ENCODE data around the gene REP15. TPM values are rescaled to one million over a fixed set of nuclear protein-coding genes. Genes with fewer than 3 reads are reported as not detected.

Gene REP15, protein sequence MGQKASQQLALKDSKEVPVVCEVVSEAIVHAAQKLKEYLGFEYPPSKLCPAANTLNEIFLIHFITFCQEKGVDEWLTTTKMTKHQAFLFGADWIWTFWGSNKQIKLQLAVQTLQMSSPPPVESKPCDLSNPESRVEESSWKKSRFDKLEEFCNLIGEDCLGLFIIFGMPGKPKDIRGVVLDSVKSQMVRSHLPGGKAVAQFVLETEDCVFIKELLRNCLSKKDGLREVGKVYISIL
- 0.08 and 0.62 TPM in 2 replicates for total RNA-seq

DNA sequence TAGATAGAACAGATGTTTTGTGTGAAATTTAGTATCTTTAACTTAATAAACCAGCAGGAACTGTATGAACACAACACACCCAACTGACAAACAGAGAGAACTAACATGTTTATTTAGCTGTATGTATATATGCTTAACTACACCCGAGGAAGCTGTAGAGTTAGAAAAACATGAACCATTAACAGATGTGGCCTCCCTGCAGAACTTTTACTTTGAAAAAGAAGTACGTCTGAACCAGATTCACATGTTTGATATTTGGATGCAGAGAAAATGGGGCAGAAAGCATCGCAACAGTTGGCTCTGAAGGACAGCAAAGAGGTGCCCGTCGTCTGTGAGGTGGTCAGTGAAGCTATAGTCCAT lies at the start of gene REP15:
Gene REP15, plus strand, starts transcription at position 155 of the 360 bp plus-strand sequence. Its CDS starts 116 bp downstream, at position 271.

DNA sequence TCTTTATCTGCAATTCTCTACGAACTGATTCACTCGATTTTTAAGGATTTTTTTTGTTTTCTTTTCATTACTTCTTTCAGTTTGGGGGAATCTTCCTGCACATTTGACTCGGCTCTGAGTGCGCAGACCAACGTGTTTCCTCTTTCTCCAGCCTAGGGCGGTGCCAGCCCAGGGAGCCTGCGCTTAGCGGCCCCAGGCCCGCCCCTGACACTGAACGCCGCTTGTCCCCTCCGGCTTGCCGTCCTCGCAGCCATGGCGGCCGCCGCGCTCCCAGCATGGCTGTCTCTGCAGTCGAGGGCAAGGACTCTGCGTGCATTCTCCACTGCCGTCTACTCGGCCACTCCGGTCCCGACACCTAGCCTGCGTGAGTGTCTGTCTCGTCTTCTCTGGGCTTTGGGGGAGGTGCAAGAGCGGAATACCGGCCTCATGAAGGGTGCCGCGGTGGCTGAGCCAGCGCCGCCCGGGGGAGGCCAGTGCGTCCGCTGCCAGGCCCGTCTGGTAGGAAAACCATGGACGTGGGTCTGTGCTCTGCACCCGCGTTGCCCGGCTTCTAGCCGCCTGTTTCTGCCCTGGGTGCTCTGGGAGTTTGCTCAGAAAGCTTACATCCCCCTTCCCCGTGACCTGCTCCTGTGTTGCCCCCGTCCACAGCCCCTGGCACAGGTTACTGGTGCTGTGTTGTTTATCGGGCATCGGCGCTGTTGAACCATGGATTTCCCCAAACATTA lies 14.5 kb downstream of the REP15 start, which contains the start of gene MRPS35:
Gene MRPS35, plus strand, starts transcription at position 241 of the 725 bp plus-strand sequence. Its CDS starts 12 bp downstream, at position 253.

Other genes starting within 250 kb of the REP15 start
- gene SMCO2, start 249.7 kb upstream of the REP15 start, total RNA-seq, result 0.31 TPM in 1 of 2 replicates, not detected in the other
- gene PPFIBP1, start 172.2 kb upstream of the REP15 start, total RNA-seq, result 50.7 and 57.2 TPM in 2 replicates
- 70.6 and 78.6 TPM in 2 replicates for gene MRPS35, start 14.4 kb downstream of the REP15 start, total RNA-seq
- gene KLHL42, start 83.8 kb downstream of the REP15 start, total RNA-seq, result 21.8 and 28.7 TPM in 2 replicates
- not detected in 2 replicates for gene MANSC4, start 83.8 kb downstream of the REP15 start, total RNA-seq

Data from hair follicular keratinocyte (primary cell).